HUES6 (cell line): ENCODE measurements around the gene ENOX2.

Experiments used
- H3K27ac ChIP-seq: 2 replicates; pipeline ENCODE4 v1.7.0; 2013; ENCODE audit warnings: low read depth, mild to moderate bottlenecking, low read length, inconsistent platforms
- H3K27me3 ChIP-seq: 2 replicates; pipeline ENCODE4 v1.6.1; 2013; ENCODE audit warnings: low read length; ENCODE audit not compliant: control insufficient read depth, insufficient read depth
- H3K36me3 ChIP-seq: 2 replicates; pipeline ENCODE4 v1.6.1; 2013; ENCODE audit warnings: low read length; ENCODE audit not compliant: control insufficient read depth, insufficient read depth
- H3K4me1 ChIP-seq: 2 replicates; pipeline ENCODE4 v1.6.1; 2013; ENCODE audit warnings: low read length; ENCODE audit not compliant: control insufficient read depth, insufficient read depth
- H3K4me3 ChIP-seq: 2 replicates; pipeline ENCODE4 v1.5.1; 2013; ENCODE audit warnings: low read depth, low read length
- H3K9ac ChIP-seq: one replicate; pipeline ENCODE4 v1.6.1; 2013; ENCODE audit warnings: mild to moderate bottlenecking, low read length
- H3K9me3 ChIP-seq: 2 replicates; pipeline ENCODE4 v1.6.1; 2013; ENCODE audit warnings: low read depth, low read length; ENCODE audit not compliant: control insufficient read depth, insufficient read depth

Gene ENOX2

DNA sequence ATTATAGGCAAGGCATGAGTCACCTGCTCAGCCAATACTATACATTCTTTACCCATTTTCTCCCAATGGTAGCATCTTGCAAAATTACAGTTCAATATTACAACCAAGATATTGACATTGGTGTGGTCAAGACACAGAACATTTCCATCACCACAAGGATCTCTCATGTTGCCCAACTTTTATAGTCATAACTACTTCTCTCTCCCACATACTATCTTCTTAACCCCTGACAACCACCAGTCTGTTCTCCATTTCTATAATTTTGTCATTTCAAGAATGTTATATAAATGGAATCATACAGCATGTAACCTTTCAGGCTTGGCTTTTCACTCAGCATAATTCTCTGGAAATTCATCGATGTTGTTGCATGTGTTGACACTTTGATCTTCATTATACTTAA lies 144.9 kb downstream of the ENOX2 start:
- Histone ChIP-seq H3K4me3 (no peak overlapping the region), H3K27ac (no peak overlapping the region), H3K9me3 (no peaks in the 10 kb centered on the region), H3K27me3 (no peaks in the 10 kb centered on the region; the same call in 1 of the 2 replicates), H3K36me3 (no peaks in the 10 kb centered on the region), H3K9ac (no peak overlapping the region), H3K4me1 (no peaks in the 10 kb centered on the region)

DNA sequence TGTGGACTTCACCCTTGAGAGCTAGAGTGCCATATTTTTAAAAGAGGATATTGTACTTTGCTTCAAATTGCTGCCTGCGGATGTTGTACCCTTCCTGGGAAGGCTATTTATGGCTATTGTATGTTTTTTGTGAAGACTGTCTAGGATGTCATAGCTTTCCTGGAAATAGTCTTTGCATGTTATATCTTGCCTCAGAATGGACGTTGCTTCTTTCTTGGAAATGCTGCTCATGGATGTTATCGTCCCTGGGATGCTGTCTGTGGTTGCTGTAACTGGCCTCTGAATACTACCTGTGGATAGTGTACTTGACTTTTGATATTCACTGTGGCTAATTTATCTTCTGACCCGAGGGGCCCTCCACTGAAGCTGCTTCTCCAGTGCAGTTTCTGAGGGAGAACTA lies 146.8 kb downstream of the ENOX2 start:
- no peaks in the 10 kb centered on the region for H3K4me1 ChIP-seq
- no peaks in the 10 kb centered on the region for H3K9me3 ChIP-seq
- no peak overlapping the region for H3K9ac ChIP-seq
- no peaks in the 10 kb centered on the region; the same call in 1 of the 2 replicates for H3K27me3 ChIP-seq
- no peak overlapping the region for H3K4me3 ChIP-seq
- no peaks in the 10 kb centered on the region for H3K36me3 ChIP-seq
- H3K27ac ChIP-seq, result no peak overlapping the region

DNA sequence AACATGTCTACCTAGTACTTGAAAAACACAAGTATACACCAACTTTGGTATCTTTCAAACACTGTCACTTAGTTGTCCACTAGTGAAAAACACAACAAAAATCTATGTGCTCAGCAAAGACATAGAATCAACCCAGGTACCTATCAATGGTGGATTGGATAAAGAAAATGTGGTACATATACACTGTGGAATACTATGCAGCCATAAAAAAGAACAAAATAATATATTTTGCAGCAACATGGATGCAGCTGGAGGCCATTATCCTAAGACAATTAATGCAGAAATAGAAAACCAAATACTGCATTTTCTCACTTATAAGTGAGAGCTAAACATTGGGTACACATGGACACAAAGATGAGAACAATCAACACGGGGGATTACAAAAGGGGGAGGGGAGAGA lies 148.7 kb downstream of the ENOX2 start:
- H3K27me3 ChIP-seq, result no peaks in the 10 kb centered on the region; the same call in 1 of the 2 replicates
- H3K27ac ChIP-seq, result no peak overlapping the region
- no peak overlapping the region for H3K9ac ChIP-seq
- H3K36me3 ChIP-seq, result no peaks in the 10 kb centered on the region
- no peak overlapping the region for H3K4me3 ChIP-seq
- H3K4me1 ChIP-seq, result no peaks in the 10 kb centered on the region
- H3K9me3 ChIP-seq, result no peaks in the 10 kb centered on the region

DNA sequence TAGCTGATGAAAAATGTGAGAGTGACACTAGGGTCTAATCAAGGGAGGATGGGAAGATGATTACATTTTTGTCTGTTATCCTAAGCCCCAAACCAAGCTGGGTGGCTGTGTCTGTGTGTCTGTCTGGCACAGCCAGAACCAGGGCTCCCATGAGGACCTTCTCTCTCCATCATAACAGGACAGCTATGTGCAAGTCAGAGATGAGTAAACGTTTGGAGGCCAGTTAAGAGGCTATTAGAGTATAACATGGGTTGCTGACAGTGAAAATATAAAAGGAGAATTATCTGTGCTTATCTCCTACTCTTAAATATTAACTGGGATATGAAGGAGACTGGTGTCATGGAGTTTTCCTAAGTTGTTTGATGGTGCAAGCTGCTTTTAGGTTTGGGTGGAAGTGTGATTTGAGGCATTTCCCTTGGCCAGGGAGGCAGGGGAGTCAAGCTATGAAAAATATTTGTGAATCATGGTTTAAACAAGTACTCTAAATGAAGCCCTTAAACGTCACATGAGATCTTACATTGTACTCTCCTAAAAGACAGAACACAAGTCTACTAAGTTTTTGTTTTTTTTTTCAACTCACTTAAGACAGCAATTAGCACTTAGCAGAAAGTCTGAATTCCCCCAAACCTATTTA lies 156.2 kb downstream of the ENOX2 start:
- peaks cover 3% of the 10 kb centered on the region; the same call in 1 of the 2 replicates for H3K27me3 ChIP-seq
- H3K4me3 ChIP-seq, result no peak overlapping the region
- no peaks in the 10 kb centered on the region for H3K9me3 ChIP-seq
- H3K4me1 ChIP-seq, result no peaks in the 10 kb centered on the region
- no peaks in the 10 kb centered on the region for H3K36me3 ChIP-seq
- no peak overlapping the region for H3K9ac ChIP-seq
- no peak overlapping the region for H3K27ac ChIP-seq

DNA sequence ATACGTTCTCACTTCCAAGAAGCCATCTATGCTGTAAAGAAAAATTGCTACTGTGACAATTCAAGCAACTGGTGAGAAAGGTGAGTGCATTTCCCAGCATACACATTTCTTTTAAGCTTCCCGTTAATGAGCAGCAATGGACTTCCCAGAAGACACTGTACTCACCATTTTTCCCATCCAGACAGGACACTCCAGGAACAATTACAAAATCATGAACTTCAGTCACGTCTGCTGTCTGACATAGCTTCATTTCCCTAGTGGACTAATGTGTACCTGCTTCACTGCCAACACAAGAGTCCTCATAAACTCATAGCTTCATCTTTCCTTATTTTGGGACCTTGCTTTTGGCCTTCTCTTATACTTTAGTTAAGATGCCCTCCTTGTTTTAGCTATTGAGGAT lies 156.9 kb downstream of the ENOX2 start:
- H3K9me3 ChIP-seq, result no peaks in the 10 kb centered on the region
- no peak overlapping the region for H3K27ac ChIP-seq
- no peak overlapping the region for H3K9ac ChIP-seq
- H3K27me3 ChIP-seq, result peaks cover 3% of the 10 kb centered on the region; the same call in 1 of the 2 replicates
- H3K4me1 ChIP-seq, result no peaks in the 10 kb centered on the region
- H3K36me3 ChIP-seq, result no peaks in the 10 kb centered on the region
- H3K4me3 ChIP-seq, result no peak overlapping the region

DNA sequence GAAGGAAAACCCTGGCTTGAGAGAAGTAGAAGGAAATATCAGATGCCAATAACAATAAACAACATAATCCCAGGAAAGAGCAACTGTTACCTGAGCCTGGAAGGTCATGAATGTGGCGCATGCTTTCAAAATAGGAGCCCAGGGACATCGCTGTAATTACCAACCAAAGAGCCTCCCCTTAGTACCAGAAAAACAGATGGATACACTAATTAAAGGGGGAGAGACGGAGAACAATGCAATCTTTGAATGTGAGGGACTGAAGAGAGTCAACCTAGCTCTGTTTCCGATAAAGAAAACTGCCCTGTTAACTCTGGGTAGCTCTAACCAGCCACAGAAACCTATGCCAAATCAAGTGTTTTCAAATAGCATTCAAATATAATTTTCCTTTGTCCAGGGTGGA lies 161.4 kb downstream of the ENOX2 start:
- Histone ChIP-seq H3K27ac (no peak overlapping the region), H3K9me3 (no peaks in the 10 kb centered on the region), H3K4me3 (no peak overlapping the region), H3K36me3 (no peaks in the 10 kb centered on the region), H3K4me1 (peaks cover 12% of the 10 kb centered on the region; the same call in 1 of the 2 replicates), H3K27me3 (peaks cover 3% of the 10 kb centered on the region; the same call in 1 of the 2 replicates), H3K9ac (no peak overlapping the region)

DNA sequence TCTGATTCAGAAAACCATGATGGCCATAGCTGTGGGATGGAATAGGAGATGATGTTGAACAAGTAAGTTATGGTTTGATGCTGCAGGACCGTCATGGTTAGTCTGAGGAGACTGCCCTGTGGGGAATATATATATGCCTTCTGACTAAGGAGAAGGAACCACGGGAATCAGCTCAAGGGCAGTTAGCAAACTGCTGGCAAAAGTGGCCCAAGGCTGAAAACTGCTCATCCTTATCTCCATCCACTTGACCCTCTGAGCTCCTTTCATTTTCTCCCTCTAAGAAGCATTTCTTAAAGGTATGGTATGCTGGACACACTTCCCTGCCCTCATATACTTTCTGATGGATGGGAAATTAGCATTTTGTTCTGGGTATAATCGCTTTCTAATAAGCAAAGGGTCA lies 161.9 kb downstream of the ENOX2 start:
- H3K9me3 ChIP-seq, result no peaks in the 10 kb centered on the region
- no peak overlapping the region for H3K9ac ChIP-seq
- H3K4me1 ChIP-seq, result peaks cover 12% of the 10 kb centered on the region; the same call in 1 of the 2 replicates
- H3K27ac ChIP-seq, result no peak overlapping the region
- no peaks in the 10 kb centered on the region for H3K36me3 ChIP-seq
- no peak overlapping the region for H3K4me3 ChIP-seq
- H3K27me3 ChIP-seq, result peaks cover 3% of the 10 kb centered on the region; the same call in 1 of the 2 replicates

DNA sequence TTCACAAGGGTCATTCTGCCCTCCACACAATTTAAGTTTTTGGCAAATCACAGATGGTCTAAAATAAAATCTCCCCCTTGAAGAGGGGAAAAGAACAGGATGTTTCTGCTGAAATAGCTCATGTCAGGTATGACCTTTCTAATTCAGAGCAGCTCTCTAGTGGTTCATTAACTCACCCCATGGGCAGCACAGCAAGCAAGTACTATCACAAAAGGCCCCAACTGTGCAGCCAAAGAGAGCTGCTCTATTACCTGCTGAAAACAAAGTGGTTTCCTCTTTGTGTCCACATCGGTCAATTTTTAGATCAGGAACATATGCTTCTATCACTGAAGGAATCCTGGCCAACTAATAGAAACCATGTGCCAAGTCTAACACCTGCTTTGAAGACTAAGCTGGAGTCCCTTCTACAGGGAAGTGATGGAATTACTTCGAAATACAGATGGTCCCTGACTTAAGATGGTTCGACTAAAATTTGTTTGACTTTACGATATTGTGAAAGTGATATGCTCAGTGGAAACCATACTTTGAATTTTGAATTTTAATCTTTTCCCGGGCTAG lies 164.3 kb downstream of the ENOX2 start:
- Histone ChIP-seq H3K4me1 (peaks cover 19% of the 10 kb centered on the region; the same call in 1 of the 2 replicates), H3K27me3 (no peaks in the 10 kb centered on the region; the same call in 1 of the 2 replicates)

DNA sequence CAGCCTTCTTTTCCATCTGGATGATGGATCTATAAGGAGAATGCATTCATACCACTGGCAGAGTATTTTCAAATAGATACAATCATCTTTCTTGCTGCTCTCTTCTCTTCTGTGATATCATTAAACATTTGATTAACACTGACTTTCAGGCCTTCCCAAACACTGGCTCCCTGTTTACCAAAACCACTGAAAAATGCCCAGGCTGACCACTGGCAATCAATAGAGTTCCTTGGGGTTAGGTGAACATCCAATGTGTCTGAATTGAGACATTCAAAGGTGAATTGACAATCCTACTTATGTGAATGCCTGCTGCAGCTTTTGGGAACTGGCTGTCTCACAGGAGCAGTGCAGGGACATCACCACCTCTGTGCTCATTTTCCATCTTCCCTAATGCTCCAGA lies 168.3 kb downstream of the ENOX2 start:
- H3K27me3 ChIP-seq, result no peaks in the 10 kb centered on the region; the same call in 1 of the 2 replicates
- peaks cover 14% of the 10 kb centered on the region; the same call in 1 of the 2 replicates for H3K9me3 ChIP-seq
- no peak overlapping the region for H3K9ac ChIP-seq
- peaks cover 19% of the 10 kb centered on the region; the same call in 1 of the 2 replicates for H3K4me1 ChIP-seq
- H3K36me3 ChIP-seq, result no peaks in the 10 kb centered on the region
- no peak overlapping the region for H3K27ac ChIP-seq
- H3K4me3 ChIP-seq, result no peak overlapping the region

More for the DNA sequence above, 164.3 kb downstream of the ENOX2 start:
- no peaks in the 10 kb centered on the region for H3K9me3 ChIP-seq
- no peak overlapping the region for H3K9ac ChIP-seq
- H3K36me3 ChIP-seq, result no peaks in the 10 kb centered on the region
- no peak overlapping the region for H3K4me3 ChIP-seq
- no peak overlapping the region for H3K27ac ChIP-seq

DNA sequence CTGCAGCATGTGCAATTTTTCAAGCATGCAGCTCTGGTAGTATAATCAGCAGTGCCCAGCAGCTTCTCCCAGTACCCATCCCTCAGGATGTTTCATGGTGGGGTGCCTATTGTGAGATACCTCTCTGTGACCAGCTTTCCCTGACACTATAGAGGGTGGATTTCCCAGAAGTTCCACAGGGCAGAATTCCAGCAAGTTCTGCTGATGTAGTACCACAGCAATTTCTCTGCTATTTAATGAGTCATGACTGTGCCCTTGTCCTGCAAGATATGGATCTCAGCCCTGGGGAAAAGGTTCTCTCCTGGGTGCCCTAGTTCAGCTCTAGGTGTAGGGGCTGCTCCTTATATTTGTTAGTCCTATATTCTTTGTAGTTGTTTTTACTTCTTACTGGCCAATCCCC lies 174.8 kb downstream of the ENOX2 start:
- no peak overlapping the region for H3K4me3 ChIP-seq
- no peak overlapping the region for H3K9ac ChIP-seq
- peaks cover 4% of the 10 kb centered on the region; the same call in 1 of the 2 replicates for H3K27me3 ChIP-seq
- no peak overlapping the region for H3K27ac ChIP-seq
- no peaks in the 10 kb centered on the region for H3K4me1 ChIP-seq
- H3K36me3 ChIP-seq, result no peaks in the 10 kb centered on the region
- peaks cover 32% of the 10 kb centered on the region for H3K9me3 ChIP-seq

DNA sequence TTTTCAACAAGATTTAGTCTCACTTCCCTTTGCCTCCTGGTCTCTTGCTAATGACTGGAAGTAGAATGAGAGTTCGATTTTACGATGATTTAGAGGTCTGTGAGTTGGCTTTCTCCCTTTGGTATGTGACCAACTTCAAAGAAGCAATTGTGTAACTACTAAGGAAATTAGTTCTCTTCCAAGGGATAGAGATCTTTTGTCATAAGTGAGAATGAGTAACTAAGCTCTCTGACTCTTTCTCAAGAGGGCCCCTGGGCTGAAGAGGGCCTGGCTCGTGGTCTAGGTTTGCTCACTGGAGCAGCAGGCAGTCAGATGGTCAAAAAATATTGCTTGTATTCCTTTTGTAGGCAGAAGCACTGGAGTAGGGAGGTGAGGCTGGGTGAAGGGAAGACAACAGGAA lies 176.3 kb downstream of the ENOX2 start:
- H3K9me3 ChIP-seq, result peaks cover 22% of the 10 kb centered on the region
- H3K27ac ChIP-seq, result no peak overlapping the region
- no peaks in the 10 kb centered on the region for H3K36me3 ChIP-seq
- peaks cover 4% of the 10 kb centered on the region; the same call in 1 of the 2 replicates for H3K27me3 ChIP-seq
- H3K4me1 ChIP-seq, result no peaks in the 10 kb centered on the region
- H3K9ac ChIP-seq, result no peak overlapping the region
- H3K4me3 ChIP-seq, result no peak overlapping the region
